MCF 10A (cell line): ENCODE data around the gene PSMD5. TPM values are rescaled to one million over a fixed set of nuclear protein-coding genes. Genes with fewer than 3 reads are reported as not detected.

Source experiments
- BruUV-seq: library from RNA; stranded (reverse); fragments of 400-500 nt; replicated peaks from 2 replicates; lab custom pipeline; 2021; lab: Mats Ljungman, UMichigan
- CTCF ChIA-PET: fragments of 300-600 bp; sonication (Branson Sonifier 250); formaldehyde crosslinking; extraction: SDS; loops from one replicate; lab custom pipeline; 2021; ENCODE audit warnings: antibody characterized with exemption, inconsistent platforms; lab: Yijun Ruan, JAX
- POLR2A ChIA-PET: fragments of 300-600, 350-650 bp; sonication (Branson Sonifier 250); formaldehyde crosslinking; extraction: SDS; loops from one replicate; lab custom pipeline; 2020; ENCODE audit warnings: antibody characterized with exemption, inconsistent platforms; lab: Yijun Ruan, JAX
- DNase-seq: peaks from one replicate; pipeline ENCODE4 v3.0.0-alpha.2; 2018; ENCODE audit not compliant: unreplicated experiment
- H3K27ac Mint-ChIP-seq: one replicate; pipeline ENCODE4 v1.8.0; 2022; ENCODE audit warnings: mild to moderate bottlenecking, low read depth, mixed read lengths; ENCODE audit not compliant: unreplicated experiment
- H3K27me3 Mint-ChIP-seq: one replicate; pipeline ENCODE4 v1.8.0; 2022; ENCODE audit warnings: mixed read lengths; ENCODE audit not compliant: insufficient read depth, unreplicated experiment
- H3K36me3 Mint-ChIP-seq: one replicate; pipeline ENCODE4 v1.8.0; 2022; ENCODE audit warnings: mild to moderate bottlenecking, moderate library complexity, mixed read lengths; ENCODE audit not compliant: insufficient read depth, unreplicated experiment
- H3K4me1 Mint-ChIP-seq: one replicate; pipeline ENCODE4 v1.8.0; 2022; ENCODE audit warnings: mixed read lengths; ENCODE audit not compliant: insufficient read depth, unreplicated experiment
- H3K4me3 Mint-ChIP-seq: one replicate; pipeline ENCODE4 v1.8.0; 2022; ENCODE audit warnings: mild to moderate bottlenecking, moderate library complexity, mixed read lengths; ENCODE audit not compliant: unreplicated experiment
- H3K9me3 Mint-ChIP-seq: one replicate; pipeline ENCODE4 v1.8.0; 2022; ENCODE audit warnings: mixed read lengths; ENCODE audit not compliant: unreplicated experiment
- intact Hi-C: fragments of 100-400 bp; cut with micrococcal nuclease; formaldehyde crosslinking; loops from 2 replicates; pipeline ENCODE4 v1.14.1; 2022
- total RNA-seq: library from RNA; stranded (reverse); gene quantifications from 2 replicates; pipeline ENCODE4 v1.2.3, GENCODE V29; 2022
- TF ChIP-seq, protein P1 (sequence below): fragments of 200-600 bp; IDR thresholded peaks from one replicate; pipeline ENCODE4 v1.8.0; 2022; ENCODE audit warnings: antibody characterized with exemption, mild to moderate bottlenecking; ENCODE audit not compliant: unreplicated experiment

PSMD5 gene
- total RNA-seq, 1 experiment from 2014 or later: 71.0 TPM

DNA sequence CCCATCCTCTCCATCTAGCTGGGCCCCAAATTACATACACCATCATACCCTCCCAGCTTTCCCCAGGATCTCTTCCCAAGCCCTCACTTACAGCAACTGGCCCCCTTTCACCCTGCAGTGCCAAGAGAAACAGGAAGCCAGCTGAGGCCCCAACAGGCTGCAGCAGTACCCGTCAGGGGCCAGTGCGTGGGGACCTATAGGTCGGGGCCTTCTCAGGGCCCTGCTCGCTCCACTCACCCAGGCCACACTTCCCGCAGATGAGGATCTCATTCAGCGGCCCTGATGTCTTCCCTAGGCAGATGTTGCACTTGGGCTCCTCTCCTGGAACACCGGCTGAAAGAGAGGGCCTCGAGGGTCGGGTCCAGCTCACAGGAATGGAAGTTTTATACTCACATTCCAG lies 27.5 kb upstream of the PSMD5 start:
- POLR2A ChIA-PET: interaction anchor here (5.2 kb wide), 1 partner anchor 27 kb away, joined by 28 read pairs; the partner anchor contains the start of gene PSMD5
- Mint-ChIP-seq H3K4me1 (peaks cover 24% of the 10 kb centered on the region), H3K27me3 (no peaks in the 10 kb centered on the region), H3K27ac (no peak overlapping the region), H3K36me3 (peaks cover 20% of the 10 kb centered on the region), H3K9me3 (no peaks in the 10 kb centered on the region), H3K4me3 (no peak overlapping the region)
- no peak for DNase-seq
- CTCF ChIA-PET: interaction anchor here (0.5 to 5.0 kb wide), 7 partner anchors 9 to 343 kb away, joined by 3 to 29 read pairs (median 3); no protein-coding TSS in a partner anchor
- BruUV-seq: no TSS peak
- intact Hi-C loops: no loop called here
- TF ChIP-seq, protein P1, sequence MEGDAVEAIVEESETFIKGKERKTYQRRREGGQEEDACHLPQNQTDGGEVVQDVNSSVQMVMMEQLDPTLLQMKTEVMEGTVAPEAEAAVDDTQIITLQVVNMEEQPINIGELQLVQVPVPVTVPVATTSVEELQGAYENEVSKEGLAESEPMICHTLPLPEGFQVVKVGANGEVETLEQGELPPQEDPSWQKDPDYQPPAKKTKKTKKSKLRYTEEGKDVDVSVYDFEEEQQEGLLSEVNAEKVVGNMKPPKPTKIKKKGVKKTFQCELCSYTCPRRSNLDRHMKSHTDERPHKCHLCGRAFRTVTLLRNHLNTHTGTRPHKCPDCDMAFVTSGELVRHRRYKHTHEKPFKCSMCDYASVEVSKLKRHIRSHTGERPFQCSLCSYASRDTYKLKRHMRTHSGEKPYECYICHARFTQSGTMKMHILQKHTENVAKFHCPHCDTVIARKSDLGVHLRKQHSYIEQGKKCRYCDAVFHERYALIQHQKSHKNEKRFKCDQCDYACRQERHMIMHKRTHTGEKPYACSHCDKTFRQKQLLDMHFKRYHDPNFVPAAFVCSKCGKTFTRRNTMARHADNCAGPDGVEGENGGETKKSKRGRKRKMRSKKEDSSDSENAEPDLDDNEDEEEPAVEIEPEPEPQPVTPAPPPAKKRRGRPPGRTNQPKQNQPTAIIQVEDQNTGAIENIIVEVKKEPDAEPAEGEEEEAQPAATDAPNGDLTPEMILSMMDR: no peak

DNA sequence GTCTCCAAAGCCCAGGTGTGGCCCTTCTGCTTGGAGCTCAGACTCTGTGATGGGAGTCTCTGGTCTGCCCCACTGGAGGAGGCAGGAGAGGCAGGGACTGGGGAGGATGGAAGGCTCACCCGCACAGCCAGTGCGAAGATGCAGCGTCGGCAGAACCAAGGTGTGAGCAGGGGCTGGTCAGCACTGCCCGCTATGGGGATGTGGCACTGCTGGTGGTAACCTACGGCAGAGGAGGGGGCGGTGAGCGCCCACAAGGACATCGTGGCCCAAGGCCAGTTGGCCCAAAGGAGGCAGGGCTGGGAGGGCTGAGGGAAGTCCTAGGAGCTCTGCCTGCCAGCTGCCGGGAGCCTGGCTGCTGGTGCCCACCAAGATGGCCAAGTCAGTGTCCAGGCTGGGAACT lies 27.0 kb upstream of the PSMD5 start:
- POLR2A ChIA-PET: interaction anchor here (0.5 to 5.2 kb wide), 4 partner anchors 26 to 543 kb away, joined by 3 to 28 read pairs (median 8); partner anchors contain the start of genes FBXW2 and PSMD5

DNA sequence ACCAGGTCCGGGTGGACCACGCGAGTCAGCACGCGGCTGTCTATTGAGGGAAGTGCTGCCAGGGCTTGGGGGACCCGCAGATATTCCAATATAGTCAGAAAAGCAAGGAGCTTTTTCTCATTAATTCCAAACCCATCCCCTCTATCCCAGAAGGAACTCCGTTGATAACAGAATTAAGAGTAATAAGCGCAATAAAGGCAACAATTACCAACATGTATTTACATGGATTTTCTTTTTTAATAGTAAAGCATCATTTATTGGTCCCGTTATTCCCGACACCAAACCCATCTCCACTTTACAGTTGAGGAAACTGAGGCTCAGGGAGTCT lies 26.6 kb upstream of the PSMD5 start:
- TF ChIP-seq, protein P1: no peak
- peaks cover 20% of the 10 kb centered on the region for H3K36me3 Mint-ChIP-seq
- CTCF ChIA-PET: interaction anchor here (0.7 to 5.0 kb wide), 6 partner anchors 10 to 111 kb away, joined by 3 to 29 read pairs (median 3); partner anchors contain the start of gene PSMD5

More for the DNA sequence above, 27.0 kb upstream of the PSMD5 start:
- no peaks in the 10 kb centered on the region for H3K9me3 Mint-ChIP-seq
- peaks cover 20% of the 10 kb centered on the region for H3K36me3 Mint-ChIP-seq
- DNase-seq: no peak
- no peak overlapping the region for H3K4me3 Mint-ChIP-seq
- BruUV-seq: no TSS peak
- H3K27me3 Mint-ChIP-seq: no peaks in the 10 kb centered on the region
- CTCF ChIA-PET: interaction anchor here (0.5 to 5.0 kb wide), 6 partner anchors 10 to 343 kb away, joined by 3 to 29 read pairs (median 3); no protein-coding TSS in a partner anchor
- TF ChIP-seq, protein P1: no peak
- peaks cover 21% of the 10 kb centered on the region for H3K4me1 Mint-ChIP-seq
- intact Hi-C loops: no loop called here
- no peak overlapping the region for H3K27ac Mint-ChIP-seq

DNA sequence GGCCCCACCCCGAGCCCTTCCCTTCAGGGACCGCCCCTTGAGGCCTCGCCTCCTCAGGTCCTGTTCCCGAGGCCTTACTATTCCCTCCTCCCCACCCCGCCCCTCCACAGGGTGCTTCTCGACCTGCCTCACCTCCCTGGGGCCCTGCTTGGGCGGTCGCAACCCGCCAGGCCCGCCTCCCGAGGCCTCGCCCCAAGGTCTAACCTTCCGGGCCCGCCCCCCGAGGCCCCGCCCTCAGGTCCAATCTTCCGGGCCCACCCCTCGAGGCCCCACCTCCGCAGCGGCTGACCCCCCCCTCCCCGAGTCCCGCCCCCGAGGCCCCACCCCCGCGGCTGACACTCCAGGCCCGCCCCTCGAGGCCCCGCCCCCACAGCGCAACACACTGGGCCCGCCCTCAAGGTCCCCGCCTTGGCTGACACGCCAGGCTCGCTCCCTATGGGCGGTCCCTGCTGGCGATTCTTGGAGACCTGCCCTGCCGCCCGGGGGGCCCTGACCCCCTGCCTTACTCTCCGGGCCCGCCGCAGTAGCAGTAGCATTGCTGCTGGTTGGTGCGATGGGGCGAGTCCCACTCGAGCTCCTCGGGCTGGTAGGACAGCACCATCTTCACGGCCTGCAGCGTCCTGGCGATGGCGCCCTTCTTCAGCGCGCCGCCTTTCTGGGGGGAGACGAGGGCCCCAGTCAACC lies 26.1 kb upstream of the PSMD5 start:
- Mint-ChIP-seq H3K4me3 (peak overlapping the region; percentile 72), H3K9me3 (no peaks in the 10 kb centered on the region), H3K27ac (peak overlapping the region; percentile 35), H3K4me1 (peaks cover 19% of the 10 kb centered on the region), H3K36me3 (peaks cover 20% of the 10 kb centered on the region), H3K27me3 (no peaks in the 10 kb centered on the region)
- ChIA-PET CTCF (interaction anchor here (0.5 to 5.0 kb wide), 10 partner anchors 9 to 113 kb away, joined by 3 to 29 read pairs (median 3); partner anchors contain the start of gene PSMD5), POLR2A (interaction anchor here (0.5 to 5.2 kb wide), 5 partner anchors 13 to 189 kb away, joined by 3 to 28 read pairs (median 4); partner anchors contain the start of genes FBXW2 and PSMD5)
- peak; percentile 99 for DNase-seq
- BruUV-seq: no TSS peak
- TF ChIP-seq, protein P1: no peak
- intact Hi-C loops: loop anchor here (1.0 kb wide), 1 partner anchor 67 kb away; no protein-coding TSS in a partner anchor

More for the DNA sequence above, 26.6 kb upstream of the PSMD5 start:
- Mint-ChIP-seq H3K9me3 (no peaks in the 10 kb centered on the region), H3K4me1 (peaks cover 21% of the 10 kb centered on the region), H3K4me3 (peak overlapping the region; percentile 72), H3K27ac (peak overlapping the region; percentile 35), H3K27me3 (no peaks in the 10 kb centered on the region)
- no TSS peak for BruUV-seq
- POLR2A ChIA-PET: interaction anchor here (0.5 to 5.2 kb wide), 4 partner anchors 26 to 542 kb away, joined by 3 to 28 read pairs (median 8); partner anchors contain the start of genes FBXW2 and PSMD5
- DNase-seq: no peak
- intact Hi-C loops: no loop called here
